IMR-90 (cell line): Measurements from ENCODE around the gene WDR54. TPM values are rescaled to one million over a fixed set of nuclear protein-coding genes. Genes with fewer than 3 reads are reported as not detected.
"Not testable (repeated sequence)": the region's sequence is repeated elsewhere in the genome, so short reads cannot be mapped to it uniquely, and the experiment has no call there.

Experiments
- ATAC-seq: fragments of 200-7000 bp; cut with Tn5 transposase; 2 replicates; pipeline ENCODE4 v1.9.1; 2020; ENCODE audit warnings: low read depth, mild to moderate bottlenecking, moderate library complexity
- BruUV-seq: library from RNA; stranded (reverse); fragments of 400-500 nt; replicated peaks from 2 replicates; lab custom pipeline; 2021; lab: Mats Ljungman, UMichigan
- CTCF ChIA-PET: fragments of 300-600 bp; formaldehyde crosslinking; extraction: SDS; loops from one replicate; lab custom pipeline; 2021; ENCODE audit warnings: antibody characterized with exemption; lab: Yijun Ruan, JAX
- POLR2A ChIA-PET: fragments of 300-600 bp; sonication (Branson Sonifier 250); formaldehyde crosslinking; loops from one replicate; lab custom pipeline; 2022; ENCODE audit warnings: antibody characterized with exemption; ENCODE audit not compliant: unreplicated experiment; lab: Charles Lee
- DNase-seq: peaks from one replicate; pipeline ENCODE4 v3.0.0; 2013
- H2AFZ ChIP-seq: replicated peaks from 2 replicates; pipeline ENCODE3; 2013; ENCODE audit warnings: low read length, mild to moderate bottlenecking; ENCODE audit not compliant: poor library complexity
- H2AK5ac ChIP-seq: 2 replicates; pipeline ENCODE4 v1.6.1; 2013; ENCODE audit warnings: low read depth, low read length, inconsistent platforms
- H2AK9ac ChIP-seq: replicated peaks from 2 replicates; pipeline ENCODE3; 2013; ENCODE audit warnings: mild to moderate bottlenecking, low read depth, low read length, moderate library complexity; ENCODE audit not compliant: poor library complexity
- H2BK120ac ChIP-seq: 2 replicates; pipeline ENCODE4 v1.6.1; 2013; ENCODE audit warnings: low read depth, low read length, inconsistent platforms
- H2BK15ac ChIP-seq: 3 replicates; pipeline ENCODE4 v1.6.1; 2013; ENCODE audit warnings: low read depth, low read length, inconsistent platforms
- H2BK20ac ChIP-seq: 2 replicates; pipeline ENCODE4 v1.6.1; 2013; ENCODE audit warnings: low read depth, mild to moderate bottlenecking, inconsistent platforms, low read length, moderate library complexity
- H2BK5ac ChIP-seq: 2 replicates; pipeline ENCODE4 v1.6.1; 2013; ENCODE audit warnings: mild to moderate bottlenecking, low read depth, low read length, inconsistent platforms; ENCODE audit not compliant: poor library complexity, severe bottlenecking
- H3K14ac ChIP-seq: replicated peaks from 2 replicates; pipeline ENCODE4 v1.6.1; 2013; ENCODE audit warnings: low read depth, low read length, inconsistent platforms
- H3K18ac ChIP-seq: 2 replicates; pipeline ENCODE4 v1.6.1; 2013; ENCODE audit warnings: low read depth, low read length, control low read depth
- H3K23ac ChIP-seq: 2 replicates; pipeline ENCODE4 v1.6.1; 2013; ENCODE audit warnings: low read depth, low read length, inconsistent platforms
- H3K27ac ChIP-seq: 2 replicates; pipeline ENCODE4 v1.5.1; 2013; ENCODE audit warnings: mild to moderate bottlenecking, control low read depth, low read length; ENCODE audit not compliant: insufficient read depth
- H3K27me3 ChIP-seq: 2 replicates; pipeline ENCODE4 v1.6.1; 2013; ENCODE audit warnings: low read length; ENCODE audit not compliant: control insufficient read depth, insufficient read depth
- H3K36me3 ChIP-seq: 2 replicates; pipeline ENCODE4 v1.6.1; 2013; ENCODE audit warnings: low read length, mixed read lengths; ENCODE audit not compliant: control insufficient read depth, insufficient read depth
- H3K4ac ChIP-seq: 2 replicates; pipeline ENCODE4 v1.6.1; 2013; ENCODE audit warnings: low read depth, low read length, inconsistent platforms
- H3K4me1 ChIP-seq: 2 replicates; pipeline ENCODE4 v1.6.1; 2013; ENCODE audit warnings: low read length, mixed read lengths; ENCODE audit not compliant: control insufficient read depth, insufficient read depth
- H3K4me2 ChIP-seq: 2 replicates; pipeline ENCODE4 v1.6.1; 2013; ENCODE audit warnings: low read depth, mild to moderate bottlenecking, control low read depth, low read length, moderate library complexity
- H3K4me3 ChIP-seq: 2 replicates; pipeline ENCODE4 v1.5.1; 2013; ENCODE audit warnings: low read depth, mild to moderate bottlenecking, control low read depth, low read length, moderate library complexity; ENCODE audit not compliant: insufficient read depth
- H3K56ac ChIP-seq: 2 replicates; pipeline ENCODE4 v1.6.1; 2013; ENCODE audit warnings: low read length, inconsistent platforms; ENCODE audit not compliant: insufficient read depth; ENCODE audit errors: extremely low read depth
- H3K79me1 ChIP-seq, 2 experiments: 2 replicates each; pipeline ENCODE4 v1.6.1; 2013; ENCODE audit warnings: low read length in 2 of 2, inconsistent platforms in 1 of 2, low read depth in 1 of 2
- H3K9ac ChIP-seq: 2 replicates; pipeline ENCODE4 v1.6.1; 2013; ENCODE audit warnings: low read depth, low read length, control low read depth
- H3K9me1 ChIP-seq: 2 replicates; pipeline ENCODE4 v1.6.1; 2013; ENCODE audit warnings: low read length, inconsistent platforms; ENCODE audit not compliant: insufficient read depth
- H3K9me3 ChIP-seq: 2 replicates; pipeline ENCODE4 v1.6.1; 2013; ENCODE audit warnings: low read length; ENCODE audit not compliant: control insufficient read depth, insufficient read depth
- H4K20me1 ChIP-seq: 2 replicates; pipeline ENCODE4 v1.6.1; 2013; ENCODE audit warnings: low read length, inconsistent platforms; ENCODE audit not compliant: insufficient read depth
- H4K5ac ChIP-seq: 2 replicates; pipeline ENCODE4 v1.6.1; 2013; ENCODE audit warnings: mild to moderate bottlenecking, low read depth, low read length, control low read depth
- H4K8ac ChIP-seq, 2 experiments: 2 replicates each; pipeline ENCODE4 v1.6.1; 2013; ENCODE audit warnings: low read depth in 2 of 2, low read length in 2 of 2, control low read depth in 1 of 2, inconsistent platforms in 1 of 2
- H4K91ac ChIP-seq: 2 replicates; pipeline ENCODE4 v1.6.1; 2013; ENCODE audit warnings: low read depth, low read length, inconsistent platforms; ENCODE audit not compliant: insufficient read depth
- WGBS, 2 experiments: methylation state at CpG; one replicate each; pipeline versions ENCODE4 v1.1.5 to v1.1.7; 2013; ENCODE audit warnings: missing lambda C conversion rate in 2 of 2; ENCODE audit not compliant: insufficient read length in 1 of 2; ENCODE audit errors: extremely low coverage in 2 of 2; 5-methylcytosine and 5-hydroxymethylcytosine counted together
- dilution Hi-C: fragments of 300-500 bp; cut with HindIII; formaldehyde crosslinking; loops from one replicate; pipeline ENCODE4 v1.14.3; 2018; ENCODE audit warnings: low sequenced_read_pairs; ENCODE audit not compliant: unreplicated experiment
- in situ Hi-C: fragments of 300-500 bp; cut with MboI; formaldehyde crosslinking; loops from 3 replicates; pipeline ENCODE4 v1.14.3; 2019; ENCODE audit warnings: low sequenced_read_pairs, inconsistent platforms, mixed read lengths
- intact Hi-C: fragments of 100-400 bp; cut with micrococcal nuclease; formaldehyde crosslinking; loops from 2 replicates; pipeline ENCODE4 v1.10.0; 2022
- polyA plus RNA-seq, 3 experiments: library from polyadenylated mRNA; depleted of rRNA; stranded (reverse); fragments of >200 nt; gene quantifications; 2 replicates each; pipeline ENCODE4 v1.2.3, GENCODE V29; 2012; ENCODE audit warnings: low replicate concordance in 1 of 3
- total RNA-seq: library from RNA; depleted of rRNA; stranded (reverse); fragments of >200 nt; gene quantifications from 2 replicates; pipeline ENCODE4 v1.2.3, GENCODE V29; 2012

The WDR54 gene
- total and polyA plus RNA-seq, 2 of the 4 experiments (the other 2 are of a cell fraction): 47.9 to 57.2 TPM

DNA sequence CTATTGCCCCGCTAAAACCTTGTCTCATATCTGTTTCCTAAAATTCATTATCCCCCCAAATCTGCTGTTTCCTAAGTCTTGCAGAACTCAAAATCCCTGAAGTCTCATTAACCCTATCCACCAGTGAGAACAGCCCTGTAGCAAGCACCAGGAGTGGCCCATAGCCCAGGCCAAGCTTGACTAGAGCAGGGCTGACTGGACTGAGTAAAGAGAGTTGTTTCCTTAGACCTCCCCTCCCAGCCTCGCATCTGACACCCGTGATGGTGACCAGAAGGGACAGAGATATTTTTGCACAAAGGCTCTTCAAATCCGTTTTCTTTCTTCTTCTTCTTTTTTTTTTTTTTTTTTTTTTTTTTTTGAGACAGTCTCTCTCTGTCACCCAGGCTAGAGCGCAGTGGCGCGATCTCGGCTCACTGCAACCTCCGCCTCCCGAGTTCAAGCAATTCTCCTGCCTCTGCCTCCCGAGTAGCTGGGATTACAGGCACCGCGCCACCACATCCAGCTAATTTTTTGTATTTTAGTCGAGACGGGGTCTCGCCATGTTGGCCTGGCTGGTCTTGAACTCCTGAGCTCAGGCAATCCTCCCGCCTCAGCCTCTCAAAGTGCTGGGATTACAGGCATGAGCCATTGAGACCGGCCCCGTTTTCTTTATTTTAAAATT is 957 bp upstream of the WDR54 start:
- CTCF ChIA-PET: interaction anchor here (0.7 kb wide), 1 partner anchor 110 kb away, joined by 3 read pairs; no protein-coding TSS in a partner anchor
- H2BK120ac ChIP-seq, H4K20me1 ChIP-seq, H2BK5ac ChIP-seq, intact Hi-C loops, H2AFZ ChIP-seq, dilution Hi-C loops, ATAC-seq, H3K56ac ChIP-seq, H4K5ac ChIP-seq, H3K4ac ChIP-seq, DNase-seq, H3K79me1 ChIP-seq, H3K9me3 ChIP-seq, H3K27ac ChIP-seq, H3K4me3 ChIP-seq, BruUV-seq, H4K91ac ChIP-seq, H2BK15ac ChIP-seq, H3K14ac ChIP-seq, H3K18ac ChIP-seq, POLR2A ChIA-PET, in situ Hi-C loops, H2AK5ac ChIP-seq, H3K4me1 ChIP-seq, H2AK9ac ChIP-seq, H3K36me3 ChIP-seq, H3K27me3 ChIP-seq, H3K9ac ChIP-seq, H3K4me2 ChIP-seq, H3K9me1 ChIP-seq, H2BK20ac ChIP-seq, H3K23ac ChIP-seq: not testable (repeated sequence)
- H4K8ac ChIP-seq: peak overlapping the region in 1 of 2 experiments; percentile 75; a peak in 1 of 4 replicates
- 75% methylated on average over 3 of the region's 19 CpGs; no CpG with 5 or more reads in 1 of the 2 experiments for WGBS, 2 experiments
